T-helper 1 cell (primary cell): ENCODE results near the gene PFDN2.
"Not testable (repeated sequence)": the region's sequence is repeated elsewhere in the genome, so short reads cannot be mapped to it uniquely, and the experiment has no call there.

Experiments
- DNase-seq, 5 donors: peaks; one replicate each; pipeline ENCODE4 v3.0.0-alpha.2; 2012 to 2020

PFDN2 gene

GRCh38 chr1:161080441-161081405 is 37.1 kb downstream of the PFDN2 start:
- no peak for DNase-seq

- DNase-seq = no peak
Measured at GRCh38 chr1:161079436-161080110, 38.3 kb downstream of the PFDN2 start.

- no peak for DNase-seq
Measured at GRCh38 chr1:161077426-161077825, 40.4 kb downstream of the PFDN2 start.

- DNase-seq = no peak
Measured at GRCh38 chr1:161076410-161076809, 41.4 kb downstream of the PFDN2 start.

GRCh38 chr1:161074676-161075368 is 43.0 kb downstream of the PFDN2 start:
- no peak for DNase-seq

GRCh38 chr1:161073474-161074121 is 44.2 kb downstream of the PFDN2 start:
- no peak for DNase-seq

- no peak for DNase-seq
Measured at GRCh38 chr1:161072751-161073449, 44.9 kb downstream of the PFDN2 start.

GRCh38 chr1:161071886-161072371 is 45.9 kb downstream of the PFDN2 start:
- peak in 4 of 5 donors; percentile 29 to 48 (median 34) for DNase-seq

- DNase-seq = no peak
Measured at GRCh38 chr1:161070761-161071160, 47.1 kb downstream of the PFDN2 start.

- DNase-seq = peak; percentile 56 to 98 (median 69)
Measured at GRCh38 chr1:161069731-161070270, 48.0 kb downstream of the PFDN2 start, which contains the start of gene ARHGAP30. Gene ARHGAP30 (minus strand): TSS chr1:161069891. CDS start chr1:161069624, 267 bp downstream.

- DNase-seq = peak in 1 of 5 donors; percentile 43
Measured at GRCh38 chr1:161069241-161069640, 48.6 kb downstream of the PFDN2 start.

- DNase-seq = peak; percentile 66 to 90 (median 73)
Measured at GRCh38 chr1:161068306-161069234, 49.3 kb downstream of the PFDN2 start.

- peak in 1 of 5 donors; percentile 49 for DNase-seq
Measured at GRCh38 chr1:161066694-161067093, 51.1 kb downstream of the PFDN2 start.

GRCh38 chr1:161065681-161066080 is 52.2 kb downstream of the PFDN2 start:
- not testable (repeated sequence) for DNase-seq

- DNase-seq = not testable (repeated sequence)
Measured at GRCh38 chr1:161063936-161064335, 53.9 kb downstream of the PFDN2 start.

GRCh38 chr1:161061419-161061818 is 56.4 kb downstream of the PFDN2 start:
- no peak for DNase-seq

GRCh38 chr1:161059293-161059692 is 58.5 kb downstream of the PFDN2 start:
- DNase-seq = no peak

- no peak for DNase-seq
Measured at GRCh38 chr1:161054805-161055204, 63.0 kb downstream of the PFDN2 start.

- no peak for DNase-seq
Measured at GRCh38 chr1:161054232-161054631, 63.6 kb downstream of the PFDN2 start.

GRCh38 chr1:161052899-161053298 is 64.9 kb downstream of the PFDN2 start:
- no peak for DNase-seq
